ENCODE measurements around the gene NFE2L3.
"Not testable (repeated sequence)": the region's sequence is repeated elsewhere in the genome, so short reads cannot be mapped to it uniquely, and the experiment has no call there.

The NFE2L3 gene

GRCh38 chr7:26169271-26169670 lies 17.3 kb downstream of the NFE2L3 start:
- FAIRE-seq = no peak

- FAIRE-seq = no peak
These were observed 18.7 kb downstream of the NFE2L3 start for GRCh38 chr7:26170663-26171062.

GRCh38 chr7:26171601-26172000 lies 19.6 kb downstream of the NFE2L3 start:
- FAIRE-seq = no peak

- peak; percentile 28 for FAIRE-seq
These were observed 20.1 kb downstream of the NFE2L3 start for GRCh38 chr7:26172048-26172447.

GRCh38 chr7:26175903-26176302 lies 23.9 kb downstream of the NFE2L3 start:
- FAIRE-seq = not testable (repeated sequence)

GRCh38 chr7:26176696-26177095 lies 24.7 kb downstream of the NFE2L3 start:
- FAIRE-seq = not testable (repeated sequence)

- FAIRE-seq = not testable (repeated sequence)
These were observed 25.3 kb downstream of the NFE2L3 start for GRCh38 chr7:26177269-26177668.

- FAIRE-seq = peak; percentile 91
These were observed 26.4 kb downstream of the NFE2L3 start for GRCh38 chr7:26178272-26178960.

- no peak for FAIRE-seq
These were observed 27.4 kb downstream of the NFE2L3 start for GRCh38 chr7:26179422-26179821.

GRCh38 chr7:26179826-26180497 lies 28.0 kb downstream of the NFE2L3 start:
- no peak for FAIRE-seq

- FAIRE-seq = no peak
These were observed 28.8 kb downstream of the NFE2L3 start for GRCh38 chr7:26180792-26181198.

- FAIRE-seq = no peak
These were observed 29.7 kb downstream of the NFE2L3 start for GRCh38 chr7:26181474-26182227.

- no peak for FAIRE-seq
These were observed 30.3 kb downstream of the NFE2L3 start for GRCh38 chr7:26182283-26182682.

GRCh38 chr7:26182706-26183105 lies 30.7 kb downstream of the NFE2L3 start:
- peak; percentile 85 for FAIRE-seq

GRCh38 chr7:26183545-26184280 lies 31.7 kb downstream of the NFE2L3 start:
- no peak for FAIRE-seq

- peak; percentile 99 for FAIRE-seq
These were observed 32.5 kb downstream of the NFE2L3 start for GRCh38 chr7:26184281-26185101.

GRCh38 chr7:26185131-26185843 lies 33.3 kb downstream of the NFE2L3 start:
- no peak for FAIRE-seq

GRCh38 chr7:26185844-26186180 lies 33.8 kb downstream of the NFE2L3 start:
- no peak for FAIRE-seq

GRCh38 chr7:26186364-26187311 lies 34.6 kb downstream of the NFE2L3 start:
- FAIRE-seq = no peak

Measured in G401.6 (cell line).